Right renal pelvis (tissue), 4 donors: ENCODE data around the gene PAN2. TPM values are rescaled to one million over a fixed set of nuclear protein-coding genes. Genes with fewer than 3 reads are reported as not detected.
"Not testable (repeated sequence)": the region's sequence is repeated elsewhere in the genome, so short reads cannot be mapped to it uniquely, and the experiment has no call there.

Source experiments
- DNase-seq, 4 donors: peaks; one replicate each; pipeline ENCODE4 v3.0.0-alpha.2; 2013; ENCODE audit warnings: low read depth in 4 of 4, low spot score in 3 of 4, missing footprints in 1 of 4
- polyA plus RNA-seq, 4 donors: library from polyadenylated mRNA; unstranded; fragments of 120-200 nt; gene quantifications; one replicate each; pipeline ENCODE4 v1.2.1, GENCODE V29; 2013; ENCODE audit not compliant: insufficient read length in 4 of 4

The PAN2 gene
- polyA plus RNA-seq, 4 donors = 79.4 to 101 (median 82.0) TPM

GRCh38 chr12:56282030-56282429 lies 51.8 kb downstream of the PAN2 start:
- DNase-seq = no peak

- no peak for DNase-seq
Observed at GRCh38 chr12:56280849-56281248, 53.0 kb downstream of the PAN2 start.

- no peak for DNase-seq
Observed at GRCh38 chr12:56278905-56279304, 54.9 kb downstream of the PAN2 start.

GRCh38 chr12:56274299-56274698 lies 59.5 kb downstream of the PAN2 start:
- DNase-seq = no peak

GRCh38 chr12:56272468-56272867 lies 61.3 kb downstream of the PAN2 start:
- not testable (repeated sequence) for DNase-seq

- no peak for DNase-seq
Observed at GRCh38 chr12:56271031-56271430, 62.8 kb downstream of the PAN2 start.

GRCh38 chr12:56267443-56268071 lies 66.2 kb downstream of the PAN2 start:
- DNase-seq = no peak

- peak; percentile 80 to 85 (median 83) for DNase-seq
Observed at GRCh38 chr12:56266693-56267442, 66.9 kb downstream of the PAN2 start, which contains the start of gene COQ10A. COQ10A (plus strand) TSS chr12:56266942; CDS start chr12:56267119, 177 bp downstream.

Other genes starting within 250 kb of the PAN2 start
- gene PA2G4, start 229.4 kb downstream of the PAN2 start, polyA plus RNA-seq = 100 to 1,000 TPM; 146 to 157 (median 151) TPM
- gene RPL41, start 217.4 kb downstream of the PAN2 start, polyA plus RNA-seq = 1,000 to 10,000 TPM; 4,780 to 5,144 (median 4,856) TPM
- 1 to 10 TPM; 6.5 to 7.4 (median 7.2) TPM for gene ZC3H10, start 215.7 kb downstream of the PAN2 start, polyA plus RNA-seq
- 10 to 100 TPM; 71.0 to 84.0 (median 79.2) TPM for gene ESYT1, start 205.7 kb downstream of the PAN2 start, polyA plus RNA-seq
- 100 to 1,000 TPM; 157 to 173 (median 167) TPM for gene MYL6B, start 181.4 kb downstream of the PAN2 start, polyA plus RNA-seq
- 1,000 to 10,000 TPM; 1,704 to 1,897 (median 1,779) TPM for gene MYL6, start 175.6 kb downstream of the PAN2 start, polyA plus RNA-seq
- gene SMARCC2, start 144.5 kb downstream of the PAN2 start, polyA plus RNA-seq = 100 to 1,000 TPM; 110 to 133 (median 130) TPM
- gene RNF41, start 112.1 kb downstream of the PAN2 start, polyA plus RNA-seq = 10 to 100 TPM; 43.5 to 45.8 (median 44.0) TPM
- gene NABP2, start 109.7 kb downstream of the PAN2 start, polyA plus RNA-seq = 10 to 100 TPM; 28.4 to 35.3 (median 31.8) TPM
- gene SLC39A5, start 103.9 kb downstream of the PAN2 start, polyA plus RNA-seq = 10 to 100 TPM; 46.7 to 76.7 (median 52.3) TPM
- gene ANKRD52, start 75.6 kb downstream of the PAN2 start, polyA plus RNA-seq = 10 to 100 TPM; 28.2 to 32.0 (median 30.3) TPM
- 10 to 100 TPM; 15.2 to 17.7 (median 16.9) TPM for gene COQ10A, start 67.1 kb downstream of the PAN2 start, polyA plus RNA-seq
- 100 to 1,000 TPM; 185 to 206 (median 202) TPM for gene CS, start 33.7 kb downstream of the PAN2 start, polyA plus RNA-seq
- gene CNPY2, start 18.0 kb downstream of the PAN2 start, polyA plus RNA-seq = 100 to 1,000 TPM; 145 to 167 (median 153) TPM
- under 1 TPM; 0.49 to 1.00 (median 0.89) TPM for gene IL23A, start 4.9 kb upstream of the PAN2 start, polyA plus RNA-seq
- 100 to 1,000 TPM in 1 of 4 donors, 10 to 100 TPM in 3; 79.2 to 107 (median 85.1) TPM for gene STAT2, start 26.1 kb upstream of the PAN2 start, polyA plus RNA-seq
- under 1 TPM in 3 of 4 donors, not detected in 1; 0.06 to 0.18 (median 0.11) TPM for gene APOF, start 28.9 kb upstream of the PAN2 start, polyA plus RNA-seq
- gene TIMELESS, start 115.4 kb upstream of the PAN2 start, polyA plus RNA-seq = 10 to 100 TPM; 33.6 to 38.4 (median 36.9) TPM
- gene MIP, start 120.7 kb upstream of the PAN2 start, polyA plus RNA-seq = under 1 TPM in 2 of 4 donors, not detected in 2; 0.22 to 0.37 TPM
- 1 to 10 TPM; 3.5 to 4.8 (median 4.3) TPM for gene SPRYD4, start 134.6 kb upstream of the PAN2 start, polyA plus RNA-seq
- 1 to 10 TPM in 2 of 4 donors, under 1 TPM in 2; 0.78 to 1.6 (median 1.0) TPM for gene GLS2, start 154.2 kb upstream of the PAN2 start, polyA plus RNA-seq
- 10 to 100 TPM; 36.2 to 50.5 (median 42.6) TPM for gene RBMS2, start 187.8 kb upstream of the PAN2 start, polyA plus RNA-seq